Measurements from ENCODE around the gene SCT.

GRCh38 chr11:638631-639331 is 11.8 kb upstream of the SCT start:
- no peak for TF ChIP-seq CTCF (IDR thresholded peaks at IDR 0.05; ENCODE audit: low read depth, low read length)
- no peak for TF ChIP-seq EZH2phosphoT487 (IDR thresholded peaks at IDR 0.05; ENCODE audit: low read depth)

Measured in OCI-LY3 (cell line).